ENCODE measurements around the gene PSMB2.

Gene PSMB2

DNA sequence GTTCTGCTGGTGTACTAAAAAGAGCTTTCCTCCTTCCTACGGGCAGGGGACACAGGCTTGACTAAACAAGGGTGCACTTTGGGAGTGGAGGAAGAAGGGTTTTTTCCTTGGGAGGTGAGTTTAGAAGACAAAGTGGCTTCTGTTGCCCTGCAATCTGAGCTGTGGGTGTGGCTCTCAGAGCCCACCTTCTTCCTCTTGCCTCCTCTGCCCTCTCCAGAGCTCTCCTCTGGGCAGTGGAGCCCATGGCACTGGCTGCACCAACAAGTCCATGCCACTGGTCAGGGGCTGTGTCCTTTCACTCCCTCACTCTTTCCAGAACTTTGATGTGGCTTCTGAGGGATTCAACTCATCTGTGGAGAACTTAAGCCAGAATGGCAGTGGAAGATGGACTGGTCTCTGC is 25.6 kb upstream of the PSMB2 start:
- Histone ChIP-seq H3K27ac (ENCODE audit: insufficient read depth, low read length, poor library complexity, severe bottlenecking) (no peak overlapping the region), H3K4me1 (ENCODE audit: control insufficient read depth, insufficient read depth, low read length, poor library complexity, severe bottlenecking) (no peaks in the 10 kb centered on the region), H3K9me3 (ENCODE audit: control insufficient read depth, low read length) (no peaks in the 10 kb centered on the region), H3K36me3 (ENCODE audit: control insufficient read depth, insufficient read depth, low read length) (no peaks in the 10 kb centered on the region), H3K27me3 (replicated peaks; ENCODE audit: control insufficient read depth, insufficient read depth, low read length, poor library complexity, severe bottlenecking) (no peaks in the 10 kb centered on the region), H3K4me3 (ENCODE audit: insufficient read depth, low read depth, low read length, poor library complexity, severe bottlenecking) (no peak overlapping the region)
- no peak for DNase-seq

- Histone ChIP-seq H3K4me1 (ENCODE audit: control insufficient read depth, insufficient read depth, low read length, poor library complexity, severe bottlenecking) (no peaks in the 10 kb centered on the region), H3K27ac (ENCODE audit: insufficient read depth, low read length, poor library complexity, severe bottlenecking) (no peak overlapping the region), H3K36me3 (ENCODE audit: control insufficient read depth, insufficient read depth, low read length) (no peaks in the 10 kb centered on the region), H3K9me3 (ENCODE audit: control insufficient read depth, low read length) (no peaks in the 10 kb centered on the region), H3K27me3 (replicated peaks; ENCODE audit: control insufficient read depth, insufficient read depth, low read length, poor library complexity, severe bottlenecking) (no peaks in the 10 kb centered on the region), H3K4me3 (ENCODE audit: insufficient read depth, low read depth, low read length, poor library complexity, severe bottlenecking) (no peak overlapping the region)
- no peak for DNase-seq
Observed at GRCh38 chr1:35666216-35666615, 24.9 kb upstream of the PSMB2 start.

DNA sequence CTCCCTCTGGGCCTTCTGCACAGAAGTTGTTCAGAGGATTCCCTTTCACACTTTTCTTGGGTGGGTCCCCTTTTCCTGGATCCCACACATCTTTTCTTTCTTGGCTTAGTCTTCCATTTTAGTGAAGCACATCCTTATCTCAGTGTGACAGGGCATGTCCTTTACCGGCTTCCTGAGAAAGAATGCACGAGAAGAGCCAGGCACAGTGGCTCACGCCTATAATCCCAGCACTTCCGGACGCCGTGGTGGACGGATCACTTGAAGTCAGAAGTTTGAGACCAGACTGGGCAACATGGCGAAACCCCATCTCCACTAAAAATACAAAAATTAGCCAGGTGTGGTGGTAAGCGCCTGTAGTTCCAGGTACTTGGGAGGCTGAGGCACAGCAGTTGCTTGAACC is 22.1 kb upstream of the PSMB2 start:
- Histone ChIP-seq H3K36me3 (ENCODE audit: control insufficient read depth, insufficient read depth, low read length) (no peaks in the 10 kb centered on the region), H3K27me3 (replicated peaks; ENCODE audit: control insufficient read depth, insufficient read depth, low read length, poor library complexity, severe bottlenecking) (no peaks in the 10 kb centered on the region), H3K9me3 (ENCODE audit: control insufficient read depth, low read length) (no peaks in the 10 kb centered on the region), H3K27ac (ENCODE audit: insufficient read depth, low read length, poor library complexity, severe bottlenecking) (no peak overlapping the region), H3K4me1 (ENCODE audit: control insufficient read depth, insufficient read depth, low read length, poor library complexity, severe bottlenecking) (no peaks in the 10 kb centered on the region), H3K4me3 (ENCODE audit: insufficient read depth, low read depth, low read length, poor library complexity, severe bottlenecking) (no peak overlapping the region)
- no peak for DNase-seq

DNA sequence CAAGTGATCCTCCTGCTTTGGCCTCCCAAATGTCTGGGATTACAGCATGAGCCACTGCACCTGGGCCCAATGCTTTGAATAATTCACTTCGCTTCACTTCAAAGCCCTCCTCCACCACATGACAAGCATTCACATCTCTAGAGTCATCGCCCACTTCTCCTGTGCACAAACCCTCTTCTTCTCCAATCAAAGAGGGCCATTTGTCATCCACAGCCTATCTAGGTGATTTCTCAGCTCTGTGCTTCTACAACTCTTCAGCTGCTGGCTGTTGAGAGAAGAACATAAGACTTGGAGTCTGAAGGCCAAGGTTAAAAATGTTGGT is 20.1 kb upstream of the PSMB2 start:
- H3K36me3 ChIP-seq (ENCODE audit: control insufficient read depth, insufficient read depth, low read length) = no peaks in the 10 kb centered on the region
- no peak overlapping the region for H3K27ac ChIP-seq (ENCODE audit: insufficient read depth, low read length, poor library complexity, severe bottlenecking)
- no peaks in the 10 kb centered on the region for H3K4me1 ChIP-seq (ENCODE audit: control insufficient read depth, insufficient read depth, low read length, poor library complexity, severe bottlenecking)
- no peak for DNase-seq
- no peaks in the 10 kb centered on the region for H3K27me3 ChIP-seq (replicated peaks; ENCODE audit: control insufficient read depth, insufficient read depth, low read length, poor library complexity, severe bottlenecking)
- H3K9me3 ChIP-seq (ENCODE audit: control insufficient read depth, low read length) = no peaks in the 10 kb centered on the region
- H3K4me3 ChIP-seq (ENCODE audit: insufficient read depth, low read depth, low read length, poor library complexity, severe bottlenecking) = no peak overlapping the region

DNA sequence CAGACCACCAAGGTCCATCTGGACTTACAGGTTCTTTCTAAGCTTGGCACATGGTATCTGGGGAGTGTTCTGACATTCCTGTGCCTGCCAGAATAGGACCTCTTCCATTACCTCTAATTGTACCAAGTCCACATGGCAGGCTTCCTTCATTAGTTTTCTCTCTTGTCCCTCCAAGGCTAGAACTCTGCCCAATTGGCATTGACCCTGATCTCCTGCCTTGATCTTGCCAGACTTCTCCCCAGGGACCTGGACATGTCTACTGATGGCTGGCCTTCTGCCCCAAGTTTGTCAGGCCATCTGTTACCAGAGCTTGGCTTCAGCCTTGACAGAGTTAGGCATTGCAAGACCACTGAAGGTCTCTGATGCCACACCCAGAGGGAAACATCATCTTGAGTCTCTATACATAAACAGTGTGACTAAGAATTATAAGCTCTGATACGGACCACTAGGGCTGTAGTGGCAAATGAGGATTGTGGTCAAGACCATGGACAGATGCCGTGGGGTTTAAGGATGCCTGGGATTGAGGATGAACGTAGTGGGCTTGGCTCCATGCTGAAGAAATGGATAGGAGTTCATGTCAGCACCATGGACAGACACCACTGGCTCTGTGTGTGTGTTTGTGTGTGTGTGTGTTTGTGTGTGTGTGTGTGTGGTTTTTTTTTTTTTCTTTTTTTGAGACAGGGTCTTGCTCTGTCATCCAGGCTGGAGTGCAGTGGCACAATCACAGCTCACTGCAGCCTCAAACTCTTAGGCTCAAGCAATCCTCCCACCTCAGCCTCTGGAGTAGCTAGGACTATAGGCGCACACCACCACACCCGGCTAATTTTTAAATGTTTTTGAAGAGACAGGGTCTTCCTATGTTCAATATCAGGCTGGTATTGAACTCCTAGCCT is 19.5 kb upstream of the PSMB2 start:
- Histone ChIP-seq H3K27me3 (replicated peaks; ENCODE audit: control insufficient read depth, insufficient read depth, low read length, poor library complexity, severe bottlenecking) (no peaks in the 10 kb centered on the region), H3K27ac (ENCODE audit: insufficient read depth, low read length, poor library complexity, severe bottlenecking) (no peak overlapping the region), H3K4me1 (ENCODE audit: control insufficient read depth, insufficient read depth, low read length, poor library complexity, severe bottlenecking) (no peaks in the 10 kb centered on the region), H3K4me3 (ENCODE audit: insufficient read depth, low read depth, low read length, poor library complexity, severe bottlenecking) (no peak overlapping the region), H3K36me3 (ENCODE audit: control insufficient read depth, insufficient read depth, low read length) (no peaks in the 10 kb centered on the region), H3K9me3 (ENCODE audit: control insufficient read depth, low read length) (no peaks in the 10 kb centered on the region)
- DNase-seq = no peak

DNA sequence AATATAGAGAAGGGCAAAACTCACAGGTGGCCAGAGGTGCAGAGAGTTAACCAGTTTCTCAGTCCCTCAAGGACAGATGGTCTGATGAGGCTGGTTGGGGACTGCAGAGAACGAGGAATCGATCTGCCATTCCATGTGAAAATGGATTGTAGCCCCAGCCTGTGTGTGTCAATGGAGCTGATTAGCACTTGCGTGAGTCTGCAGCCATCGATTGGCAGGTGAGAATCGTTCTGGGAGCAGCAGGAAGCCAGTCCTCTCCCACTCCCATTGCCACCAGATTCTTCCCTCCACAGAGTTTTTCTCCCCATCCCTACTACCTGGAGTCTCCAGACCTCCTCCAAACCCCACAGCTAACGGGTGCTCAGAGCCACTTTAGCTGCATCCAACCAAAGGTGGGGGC is 18.3 kb upstream of the PSMB2 start:
- H3K27ac ChIP-seq (ENCODE audit: insufficient read depth, low read length, poor library complexity, severe bottlenecking) = no peak overlapping the region
- no peak for DNase-seq
- H3K4me1 ChIP-seq (ENCODE audit: control insufficient read depth, insufficient read depth, low read length, poor library complexity, severe bottlenecking) = no peaks in the 10 kb centered on the region
- no peaks in the 10 kb centered on the region for H3K27me3 ChIP-seq (replicated peaks; ENCODE audit: control insufficient read depth, insufficient read depth, low read length, poor library complexity, severe bottlenecking)
- no peaks in the 10 kb centered on the region for H3K36me3 ChIP-seq (ENCODE audit: control insufficient read depth, insufficient read depth, low read length)
- no peaks in the 10 kb centered on the region for H3K9me3 ChIP-seq (ENCODE audit: control insufficient read depth, low read length)
- H3K4me3 ChIP-seq (ENCODE audit: insufficient read depth, low read depth, low read length, poor library complexity, severe bottlenecking) = no peak overlapping the region

DNA sequence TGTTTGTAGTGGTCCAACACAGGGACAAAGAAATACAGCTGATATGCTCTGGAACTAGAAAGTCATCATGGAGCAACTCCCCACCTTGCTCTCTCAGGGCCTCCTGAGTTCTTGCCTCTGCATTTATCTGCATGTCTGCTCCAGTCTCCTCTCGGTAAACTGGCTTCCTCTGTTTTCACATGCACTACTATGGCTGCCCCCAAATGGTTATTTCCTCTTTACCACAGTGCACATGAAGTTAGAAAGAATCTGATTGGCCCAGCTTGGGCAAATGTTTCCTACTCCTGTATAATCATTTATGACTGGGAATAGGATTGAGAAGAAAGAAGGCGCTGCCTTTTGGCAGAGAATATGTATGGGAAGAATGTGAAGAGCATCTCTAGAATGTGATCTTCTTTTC is 16.5 kb upstream of the PSMB2 start:
- no peak overlapping the region for H3K4me3 ChIP-seq (ENCODE audit: insufficient read depth, low read depth, low read length, poor library complexity, severe bottlenecking)
- H3K27ac ChIP-seq (ENCODE audit: insufficient read depth, low read length, poor library complexity, severe bottlenecking) = no peak overlapping the region
- no peaks in the 10 kb centered on the region for H3K36me3 ChIP-seq (ENCODE audit: control insufficient read depth, insufficient read depth, low read length)
- H3K27me3 ChIP-seq (replicated peaks; ENCODE audit: control insufficient read depth, insufficient read depth, low read length, poor library complexity, severe bottlenecking) = no peaks in the 10 kb centered on the region
- no peaks in the 10 kb centered on the region for H3K4me1 ChIP-seq (ENCODE audit: control insufficient read depth, insufficient read depth, low read length, poor library complexity, severe bottlenecking)
- H3K9me3 ChIP-seq (ENCODE audit: control insufficient read depth, low read length) = no peaks in the 10 kb centered on the region
- no peak for DNase-seq

- H3K4me1 ChIP-seq (ENCODE audit: control insufficient read depth, insufficient read depth, low read length, poor library complexity, severe bottlenecking) = no peaks in the 10 kb centered on the region
- no peak overlapping the region for H3K27ac ChIP-seq (ENCODE audit: insufficient read depth, low read length, poor library complexity, severe bottlenecking)
- no peaks in the 10 kb centered on the region for H3K36me3 ChIP-seq (ENCODE audit: control insufficient read depth, insufficient read depth, low read length)
- no peaks in the 10 kb centered on the region for H3K9me3 ChIP-seq (ENCODE audit: control insufficient read depth, low read length)
- no peak for DNase-seq
- no peaks in the 10 kb centered on the region for H3K27me3 ChIP-seq (replicated peaks; ENCODE audit: control insufficient read depth, insufficient read depth, low read length, poor library complexity, severe bottlenecking)
- H3K4me3 ChIP-seq (ENCODE audit: insufficient read depth, low read depth, low read length, poor library complexity, severe bottlenecking) = no peak overlapping the region
Observed at GRCh38 chr1:35656863-35657232, 15.5 kb upstream of the PSMB2 start.

DNA sequence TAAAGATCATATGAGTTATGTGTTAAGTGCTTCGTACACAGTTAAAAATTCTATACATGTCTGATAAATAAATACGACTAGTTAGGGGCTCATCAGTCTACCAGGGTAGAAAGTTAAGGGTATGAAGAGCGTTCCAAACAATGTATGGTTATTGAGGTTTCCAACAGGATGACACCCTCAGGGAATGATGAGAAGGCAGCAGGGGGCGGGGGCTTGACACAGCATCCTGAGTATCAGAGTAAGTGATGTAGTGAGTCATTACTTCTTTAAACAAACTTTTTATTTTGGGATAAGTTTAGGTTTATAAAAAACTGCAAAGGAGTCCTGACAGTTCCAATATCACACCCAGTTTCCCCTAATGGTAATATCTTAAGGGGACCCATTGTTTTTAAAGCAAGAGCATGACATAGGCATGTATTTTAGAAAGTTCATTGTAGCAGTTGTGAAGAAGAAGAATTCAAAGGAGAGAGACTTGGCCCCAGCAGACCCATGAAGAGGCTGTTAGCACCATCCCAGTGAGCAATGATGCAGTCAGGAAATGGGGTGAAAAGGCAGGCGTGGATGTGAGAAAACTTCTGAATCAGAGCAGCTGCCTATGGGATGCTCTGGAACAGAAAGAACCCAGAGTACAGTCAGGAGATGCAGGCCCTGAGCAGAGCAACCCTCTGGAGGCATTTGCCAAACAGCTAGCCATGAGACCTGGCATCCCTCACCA is 15.0 kb upstream of the PSMB2 start:
- H3K4me3 ChIP-seq (ENCODE audit: insufficient read depth, low read depth, low read length, poor library complexity, severe bottlenecking) = no peak overlapping the region
- H3K4me1 ChIP-seq (ENCODE audit: control insufficient read depth, insufficient read depth, low read length, poor library complexity, severe bottlenecking) = no peaks in the 10 kb centered on the region
- no peaks in the 10 kb centered on the region for H3K27me3 ChIP-seq (replicated peaks; ENCODE audit: control insufficient read depth, insufficient read depth, low read length, poor library complexity, severe bottlenecking)
- H3K27ac ChIP-seq (ENCODE audit: insufficient read depth, low read length, poor library complexity, severe bottlenecking) = no peak overlapping the region
- no peaks in the 10 kb centered on the region for H3K9me3 ChIP-seq (ENCODE audit: control insufficient read depth, low read length)
- no peak for DNase-seq
- no peaks in the 10 kb centered on the region for H3K36me3 ChIP-seq (ENCODE audit: control insufficient read depth, insufficient read depth, low read length)

DNA sequence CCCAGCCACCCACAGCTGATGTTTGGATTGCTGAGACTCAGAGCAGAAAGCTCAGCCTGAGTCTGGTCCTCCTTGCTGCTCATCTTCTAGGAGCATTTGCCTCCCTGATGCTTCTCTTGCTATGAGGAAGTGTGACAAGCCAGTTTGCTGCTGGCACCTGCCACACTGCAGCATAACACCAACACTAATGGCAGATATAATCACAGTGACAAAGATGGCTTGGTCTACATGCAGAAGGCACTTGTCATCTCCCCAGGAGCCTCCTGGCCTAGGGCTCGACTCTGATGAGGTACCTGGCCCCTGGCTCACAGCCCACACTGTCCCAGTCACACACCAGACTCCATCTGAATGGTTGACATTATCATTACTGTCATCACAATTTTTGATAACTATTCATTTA is 13.9 kb upstream of the PSMB2 start:
- Histone ChIP-seq H3K9me3 (ENCODE audit: control insufficient read depth, low read length) (no peaks in the 10 kb centered on the region), H3K36me3 (ENCODE audit: control insufficient read depth, insufficient read depth, low read length) (no peaks in the 10 kb centered on the region), H3K27me3 (replicated peaks; ENCODE audit: control insufficient read depth, insufficient read depth, low read length, poor library complexity, severe bottlenecking) (no peaks in the 10 kb centered on the region), H3K4me1 (ENCODE audit: control insufficient read depth, insufficient read depth, low read length, poor library complexity, severe bottlenecking) (no peaks in the 10 kb centered on the region), H3K27ac (ENCODE audit: insufficient read depth, low read length, poor library complexity, severe bottlenecking) (no peak overlapping the region), H3K4me3 (ENCODE audit: insufficient read depth, low read depth, low read length, poor library complexity, severe bottlenecking) (no peak overlapping the region)
- DNase-seq = no peak

All from effector memory CD4-positive, alpha-beta T cell (primary cell).